Uterus (tissue), 4 donors: ENCODE data around the gene GREB1L. TPM values are rescaled to one million over a fixed set of nuclear protein-coding genes. Genes with fewer than 3 reads are reported as not detected.
A peak's percentile ranks its signal among the peaks of the same experiment; 100 is the strongest.

Experiments used
- DNase-seq, 2 donors: peaks; one replicate each; pipeline ENCODE4 v3.0.0-alpha.2; 2019 to 2020
- H3K27ac ChIP-seq, 2 donors: fragments of 200-600 bp; sonication (generic); 1 replicate in 1 of 2; 2 replicates in 1 of 2; pipeline ENCODE4 v1.5.1; 2016 to 2018
- H3K27me3 ChIP-seq, 2 donors: fragments of 200-600 bp; sonication (generic); one replicate each; pipeline ENCODE4 v1.5.1; 2018 to 2019; ENCODE audit warnings: control low read depth in 1 of 2
- H3K36me3 ChIP-seq, 2 donors: fragments of 200-600 bp; sonication (generic); one replicate each; pipeline ENCODE4 v1.5.1; 2019; ENCODE audit warnings: control low read depth in 1 of 2
- H3K4me1 ChIP-seq, 2 donors: fragments of 200-600 bp; sonication (generic); one replicate each; pipeline ENCODE4 v1.5.1; 2018 to 2019; ENCODE audit warnings: control low read depth in 1 of 2
- H3K4me3 ChIP-seq, 2 donors: fragments of 200-600 bp; sonication (generic); 1 replicate in 1 of 2; 2 replicates in 1 of 2; pipeline ENCODE4 v1.5.1; 2018 to 2019; ENCODE audit warnings: mild to moderate bottlenecking in 1 of 2
- H3K9me3 ChIP-seq, 2 donors: fragments of 200-600 bp; sonication (generic); one replicate each; pipeline ENCODE4 v1.5.1; 2019; ENCODE audit warnings: control low read depth in 1 of 2
- POLR2A ChIP-seq, 2 donors: fragments of 450-650 bp; IDR thresholded peaks; one replicate each; pipeline ENCODE4 v1.6.1; 2016; ENCODE audit warnings: antibody characterized with exemption in 2 of 2, mild to moderate bottlenecking in 1 of 2, moderate library complexity in 1 of 2
- intact Hi-C: fragments of 100-400 bp; cut with DNase I; formaldehyde crosslinking; loops from one replicate; pipeline ENCODE4 v1.15.1; 2023; ENCODE audit warnings: low total_unique reads
- total RNA-seq, 4 donors: library from RNA; depleted of rRNA in 3 of 4; stranded (reverse); fragments of >200 nt in 3 of 4; gene quantifications; one replicate each; pipeline versions ENCODE4 v1.1.0 to v1.2.4, GENCODE V29; 2014 to 2023
- TF ChIP-seq, protein P1 (sequence below), 4 experiments: fragments of 200-600 bp in 2 of 4; fragments of 450-650 bp in 2 of 4; sonication (generic) in 2 of 4; IDR thresholded peaks; one replicate each; pipeline ENCODE4 v1.5.1; 2016 to 2019; ENCODE audit warnings: antibody characterized with exemption in 4 of 4, mild to moderate bottlenecking in 2 of 4, moderate library complexity in 1 of 4
- donor health status: DM: yes; HTN: yes; CAD: no.

GREB1L gene
- total RNA-seq, 4 donors from 2014 or later = 4.1 to 15.3 (median 9.2) TPM

DNA sequence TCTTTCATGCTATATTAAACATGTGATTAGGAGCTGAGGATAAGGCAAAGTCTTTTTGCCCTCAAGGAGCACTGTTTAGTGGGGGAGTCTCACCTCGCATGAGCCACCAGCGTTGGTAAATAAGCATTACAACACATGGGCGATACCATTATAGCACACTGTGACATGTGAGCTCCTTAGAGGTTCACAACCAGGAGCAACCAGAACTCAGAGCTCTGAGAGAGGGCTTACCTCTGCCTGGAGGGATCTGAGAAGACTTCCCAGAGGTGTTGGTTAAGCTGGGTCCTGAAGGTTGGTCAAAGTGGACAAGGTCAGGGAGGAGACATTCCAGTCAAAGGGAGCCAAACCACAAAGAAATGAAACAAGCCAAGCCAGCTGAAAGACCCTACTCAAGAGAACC lies 199.6 kb downstream of the GREB1L start:
- H3K36me3 ChIP-seq = no peaks in the 10 kb centered on the region
- H3K4me1 ChIP-seq = no peaks in the 10 kb centered on the region
- H3K4me3 ChIP-seq = no peak overlapping the region
- H3K27me3 ChIP-seq = no peaks in the 10 kb centered on the region
- H3K27ac ChIP-seq = no peak overlapping the region
- H3K9me3 ChIP-seq = no peaks in the 10 kb centered on the region
- intact Hi-C loops = no loop called here
- DNase-seq = no peak
- no peak for TF ChIP-seq POLR2A (IDR thresholded peaks at IDR 0.05)
- TF ChIP-seq, protein P1, sequence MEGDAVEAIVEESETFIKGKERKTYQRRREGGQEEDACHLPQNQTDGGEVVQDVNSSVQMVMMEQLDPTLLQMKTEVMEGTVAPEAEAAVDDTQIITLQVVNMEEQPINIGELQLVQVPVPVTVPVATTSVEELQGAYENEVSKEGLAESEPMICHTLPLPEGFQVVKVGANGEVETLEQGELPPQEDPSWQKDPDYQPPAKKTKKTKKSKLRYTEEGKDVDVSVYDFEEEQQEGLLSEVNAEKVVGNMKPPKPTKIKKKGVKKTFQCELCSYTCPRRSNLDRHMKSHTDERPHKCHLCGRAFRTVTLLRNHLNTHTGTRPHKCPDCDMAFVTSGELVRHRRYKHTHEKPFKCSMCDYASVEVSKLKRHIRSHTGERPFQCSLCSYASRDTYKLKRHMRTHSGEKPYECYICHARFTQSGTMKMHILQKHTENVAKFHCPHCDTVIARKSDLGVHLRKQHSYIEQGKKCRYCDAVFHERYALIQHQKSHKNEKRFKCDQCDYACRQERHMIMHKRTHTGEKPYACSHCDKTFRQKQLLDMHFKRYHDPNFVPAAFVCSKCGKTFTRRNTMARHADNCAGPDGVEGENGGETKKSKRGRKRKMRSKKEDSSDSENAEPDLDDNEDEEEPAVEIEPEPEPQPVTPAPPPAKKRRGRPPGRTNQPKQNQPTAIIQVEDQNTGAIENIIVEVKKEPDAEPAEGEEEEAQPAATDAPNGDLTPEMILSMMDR (IDR thresholded peaks at IDR 0.05) = no peak

DNA sequence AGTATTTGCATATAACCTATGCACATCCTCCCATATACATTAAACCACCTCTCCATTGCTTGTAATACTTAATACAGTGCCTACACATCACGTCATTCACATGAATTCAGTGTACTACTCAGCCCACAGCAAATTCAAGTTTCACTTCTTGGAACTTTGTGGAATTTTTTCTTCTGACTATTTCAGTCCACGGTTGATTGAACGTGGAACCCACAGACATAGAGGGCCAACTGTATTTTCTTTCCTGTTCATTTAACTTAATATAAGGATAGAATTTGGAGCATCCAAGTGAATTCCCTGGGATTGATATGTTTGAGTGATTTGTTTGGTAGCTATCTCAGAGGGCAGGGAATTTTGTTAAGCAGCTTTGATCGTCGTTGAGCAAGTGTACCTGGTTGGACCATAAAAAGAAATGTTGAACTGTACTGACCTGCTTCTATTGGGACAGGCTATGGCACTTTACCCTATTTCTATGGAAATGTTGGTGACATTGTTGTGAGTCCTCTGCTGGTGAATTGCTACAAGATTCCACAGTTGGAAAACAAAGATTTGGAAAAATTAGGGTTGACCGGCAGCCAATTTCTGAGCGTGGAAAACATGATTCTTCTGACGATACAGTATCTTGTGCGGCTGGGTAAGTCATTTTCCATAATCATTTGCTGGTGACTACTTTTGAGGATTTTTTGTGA lies 201.9 kb downstream of the GREB1L start:
- H3K27ac ChIP-seq = no peak overlapping the region
- H3K27me3 ChIP-seq = no peaks in the 10 kb centered on the region
- no peaks in the 10 kb centered on the region for H3K4me1 ChIP-seq
- H3K9me3 ChIP-seq = no peaks in the 10 kb centered on the region
- DNase-seq = no peak
- H3K36me3 ChIP-seq = no peaks in the 10 kb centered on the region
- no peak for TF ChIP-seq POLR2A (IDR thresholded peaks at IDR 0.05)
- TF ChIP-seq, protein P1 (IDR thresholded peaks at IDR 0.05) = no peak
- intact Hi-C loops = no loop called here
- H3K4me3 ChIP-seq = no peak overlapping the region

DNA sequence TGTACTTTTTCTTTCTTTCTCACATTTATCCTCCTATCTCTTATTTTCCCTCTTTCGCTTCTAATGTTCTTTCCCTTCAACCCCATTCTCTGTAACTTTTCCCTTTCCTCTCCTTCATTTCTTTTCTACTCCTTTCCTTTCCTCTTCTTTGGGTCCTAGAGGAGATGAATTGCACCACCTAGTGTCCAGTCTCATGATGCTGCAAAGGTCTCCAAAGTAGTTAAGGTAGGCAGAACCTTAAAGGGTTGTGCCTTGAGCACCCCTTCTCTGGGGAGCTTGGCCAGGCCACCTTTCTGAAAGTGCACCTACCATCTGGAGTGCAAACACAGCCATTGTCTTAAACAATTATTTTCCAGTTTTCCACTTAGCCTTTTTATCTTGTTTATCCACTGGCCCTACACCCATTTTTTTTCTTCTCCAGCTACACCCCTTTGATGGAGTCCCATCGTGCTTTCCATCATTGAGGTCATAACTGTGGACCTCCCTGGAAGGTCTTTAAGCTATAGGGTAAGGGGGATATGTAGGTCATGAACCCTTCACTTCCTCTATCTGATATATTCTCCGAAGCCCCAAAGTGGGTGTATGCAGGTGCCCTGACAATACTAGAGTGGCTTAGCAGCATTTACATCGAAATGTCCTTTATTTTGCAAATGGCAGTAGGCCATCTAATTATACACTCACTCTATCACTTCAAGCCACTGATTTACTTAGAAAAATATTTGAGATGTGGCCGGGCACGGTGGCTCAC lies 202.6 kb downstream of the GREB1L start:
- Histone ChIP-seq H3K36me3 (no peaks in the 10 kb centered on the region), H3K4me1 (no peaks in the 10 kb centered on the region), H3K4me3 (no peak overlapping the region), H3K27ac (no peak overlapping the region), H3K27me3 (no peaks in the 10 kb centered on the region), H3K9me3 (no peaks in the 10 kb centered on the region)
- TF ChIP-seq POLR2A (IDR thresholded peaks at IDR 0.05) = no peak
- TF ChIP-seq, protein P1 (IDR thresholded peaks at IDR 0.05) = peak; percentile 26 to 51 (median 45)
- DNase-seq = no peak
- intact Hi-C loops = no loop called here

DNA sequence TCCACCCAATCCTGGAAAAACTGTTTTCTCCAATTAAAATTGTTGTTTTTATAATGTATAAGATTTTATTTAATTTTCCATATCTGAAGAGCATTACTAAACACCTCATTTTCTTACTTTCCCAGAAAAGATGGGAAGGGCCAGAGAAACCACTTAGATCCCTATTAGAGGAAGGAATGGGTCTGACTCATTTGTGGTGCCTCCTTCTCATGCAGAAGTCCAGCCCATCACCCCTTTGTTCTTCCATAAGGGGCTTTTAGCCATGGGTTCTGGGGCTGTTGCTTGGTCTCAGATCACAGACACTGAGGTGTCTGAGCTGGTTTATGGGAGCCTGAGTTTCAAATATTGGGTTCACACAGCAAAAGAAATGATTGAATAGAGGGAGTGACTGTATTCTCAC lies 206.3 kb downstream of the GREB1L start:
- intact Hi-C loops = no loop called here
- H3K36me3 ChIP-seq = no peaks in the 10 kb centered on the region
- TF ChIP-seq POLR2A (IDR thresholded peaks at IDR 0.05) = no peak
- TF ChIP-seq, protein P1 (IDR thresholded peaks at IDR 0.05) = no peak
- no peaks in the 10 kb centered on the region for H3K9me3 ChIP-seq
- H3K27me3 ChIP-seq = no peaks in the 10 kb centered on the region
- peaks cover 0 to 3% of the 10 kb centered on the region in 2 donors for H3K4me1 ChIP-seq
- DNase-seq = no peak
- H3K4me3 ChIP-seq = no peak overlapping the region
- no peak overlapping the region for H3K27ac ChIP-seq
